Raji (cell line): ENCODE results near the gene CAMK1D.

Experiments
- POLR2A ChIP-seq: IDR thresholded peaks from 2 replicates; pipeline ENCODE4 v1.6.1; 2011; ENCODE audit warnings: low read depth, low read length, control low read depth; ENCODE audit not compliant: insufficient read depth

CAMK1D gene

DNA sequence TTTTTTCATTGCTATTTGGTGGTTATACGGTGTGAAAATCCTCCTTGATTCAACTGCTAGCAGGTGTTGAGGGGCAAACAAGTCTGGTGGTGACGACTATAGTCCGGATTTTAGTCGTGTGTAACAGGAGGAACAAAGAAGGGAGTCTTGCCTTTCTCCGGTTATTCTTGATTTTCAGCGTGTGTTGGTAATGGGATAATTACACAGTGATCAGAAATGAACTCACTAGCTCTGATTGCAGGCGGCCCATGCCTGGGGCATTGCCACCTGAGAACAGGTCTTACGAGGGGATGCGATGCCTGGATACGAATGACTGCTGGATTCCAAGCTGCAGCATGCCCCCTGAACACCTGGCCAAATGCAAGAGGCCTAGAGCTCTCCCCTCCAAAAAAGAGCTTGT, 72.8 kb downstream of the CAMK1D start:
- TF ChIP-seq POLR2A = no peak

DNA sequence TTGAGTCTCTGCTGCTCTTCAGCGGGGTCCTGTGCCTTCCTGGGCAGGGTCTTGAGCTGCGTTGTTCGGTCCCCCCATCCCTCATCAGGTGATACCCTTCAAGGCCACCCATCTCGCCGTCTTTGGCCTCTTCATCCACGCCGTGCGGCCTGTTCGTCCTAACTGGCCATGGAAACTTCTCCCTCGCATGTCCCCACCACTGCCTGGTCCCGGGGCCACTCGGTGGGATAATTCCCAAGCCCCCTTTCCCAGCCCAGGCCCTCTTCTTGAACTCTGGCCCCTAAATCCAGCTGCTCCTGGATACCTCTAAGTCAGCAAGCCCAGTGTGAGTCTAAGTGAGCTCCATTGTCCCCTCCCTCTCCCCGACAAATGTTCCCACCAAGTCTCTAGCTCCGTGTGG, 74.5 kb downstream of the CAMK1D start:
- no peak for TF ChIP-seq POLR2A

GRCh38 chr10:12427276-12427675, 77.9 kb downstream of the CAMK1D start:
- no peak for TF ChIP-seq POLR2A

DNA sequence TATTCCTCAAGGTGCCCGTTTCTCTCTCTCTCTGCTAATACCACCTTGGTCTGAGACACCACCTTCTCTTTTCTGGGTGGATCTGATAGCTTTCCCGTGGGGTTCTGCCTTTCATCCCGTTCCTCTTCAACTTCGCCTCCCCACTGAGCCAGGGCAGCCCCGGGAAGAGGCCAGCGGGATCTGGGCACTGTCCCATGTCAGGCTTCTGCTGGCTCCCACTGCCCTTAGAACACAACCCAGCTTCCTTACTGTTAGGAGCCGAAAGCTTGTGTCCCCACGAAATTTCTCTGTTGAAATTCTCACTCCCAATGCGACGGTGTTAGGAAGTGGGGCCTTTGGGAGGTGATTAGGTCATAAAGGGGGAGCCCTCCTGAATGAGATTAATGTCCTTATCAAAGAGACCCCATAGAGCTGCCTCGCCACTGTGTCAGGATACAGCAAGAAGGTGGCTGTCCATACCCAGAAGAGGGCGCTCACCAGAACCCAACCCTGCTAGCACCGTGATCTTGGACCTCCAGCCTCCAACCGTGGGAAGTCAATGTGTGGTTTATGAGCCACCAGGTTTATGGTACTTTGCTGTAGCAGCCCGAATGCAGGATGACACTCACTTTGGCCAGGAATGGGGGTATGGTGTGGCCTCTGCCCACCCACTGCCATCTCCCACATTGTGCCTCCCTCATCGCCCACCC, 79.2 kb downstream of the CAMK1D start:
- no peak for TF ChIP-seq POLR2A

GRCh38 chr10:12430406-12430982, 81.1 kb downstream of the CAMK1D start:
- no peak for TF ChIP-seq POLR2A

- no peak for TF ChIP-seq POLR2A
Measured at GRCh38 chr10:12431151-12432101, 82.1 kb downstream of the CAMK1D start.

DNA sequence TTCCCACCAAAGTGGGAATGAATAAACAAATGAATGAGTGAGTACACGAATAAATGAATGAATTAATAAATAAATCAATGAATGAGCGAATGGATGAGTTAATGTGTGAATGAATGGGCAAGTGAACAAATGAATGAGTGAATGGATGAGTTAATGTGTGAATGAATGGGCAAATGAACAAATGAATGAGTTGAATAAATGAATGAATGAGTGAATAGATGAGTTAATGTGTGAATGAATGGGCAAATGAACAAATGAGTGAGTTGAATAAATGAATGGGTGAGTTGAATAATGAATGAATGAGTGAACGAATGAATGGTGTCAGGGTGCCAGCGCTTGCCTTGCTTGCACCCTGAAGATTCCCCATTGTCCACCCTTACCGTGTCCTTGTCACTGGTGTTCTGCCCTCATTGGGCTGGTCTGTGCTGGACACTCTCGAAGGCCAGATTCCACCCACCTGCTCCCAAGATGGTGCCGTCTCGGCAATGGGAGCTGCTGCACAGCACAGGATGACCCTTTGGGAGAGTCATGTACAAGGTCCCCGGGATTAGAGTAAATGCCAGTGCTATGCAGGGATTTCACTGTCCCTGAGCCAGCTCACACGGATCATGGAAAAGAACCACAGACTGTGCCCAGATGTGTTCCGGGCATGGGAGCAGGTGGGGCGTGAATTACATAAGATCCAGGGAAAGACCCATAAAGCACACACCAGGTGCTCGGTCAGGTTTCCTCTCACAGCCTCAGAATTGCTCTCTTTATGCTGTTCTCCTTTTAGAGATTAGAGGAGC, 83.2 kb downstream of the CAMK1D start:
- TF ChIP-seq POLR2A = no peak

DNA sequence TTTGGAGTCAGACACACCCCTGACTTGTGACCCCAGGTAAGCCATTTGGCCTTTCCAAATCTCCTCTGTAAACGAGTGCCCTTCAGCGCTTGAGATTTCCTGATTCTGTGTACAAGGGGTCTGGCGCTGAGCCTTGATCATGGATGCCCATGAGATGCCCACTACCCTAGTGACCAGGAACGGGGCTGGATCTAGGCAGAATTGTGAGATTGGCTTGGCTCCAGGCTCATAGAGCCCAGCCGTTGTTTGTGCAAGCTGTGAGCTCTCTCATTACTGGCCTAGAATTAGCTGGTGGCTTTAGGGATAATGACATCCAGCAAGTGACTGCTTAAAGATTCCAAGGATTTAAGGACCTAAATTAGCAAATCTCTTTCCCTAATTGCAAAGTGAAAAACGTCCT, 84.9 kb downstream of the CAMK1D start:
- no peak for TF ChIP-seq POLR2A

- no peak for TF ChIP-seq POLR2A
Measured at GRCh38 chr10:12435348-12435747, 86.0 kb downstream of the CAMK1D start.

DNA sequence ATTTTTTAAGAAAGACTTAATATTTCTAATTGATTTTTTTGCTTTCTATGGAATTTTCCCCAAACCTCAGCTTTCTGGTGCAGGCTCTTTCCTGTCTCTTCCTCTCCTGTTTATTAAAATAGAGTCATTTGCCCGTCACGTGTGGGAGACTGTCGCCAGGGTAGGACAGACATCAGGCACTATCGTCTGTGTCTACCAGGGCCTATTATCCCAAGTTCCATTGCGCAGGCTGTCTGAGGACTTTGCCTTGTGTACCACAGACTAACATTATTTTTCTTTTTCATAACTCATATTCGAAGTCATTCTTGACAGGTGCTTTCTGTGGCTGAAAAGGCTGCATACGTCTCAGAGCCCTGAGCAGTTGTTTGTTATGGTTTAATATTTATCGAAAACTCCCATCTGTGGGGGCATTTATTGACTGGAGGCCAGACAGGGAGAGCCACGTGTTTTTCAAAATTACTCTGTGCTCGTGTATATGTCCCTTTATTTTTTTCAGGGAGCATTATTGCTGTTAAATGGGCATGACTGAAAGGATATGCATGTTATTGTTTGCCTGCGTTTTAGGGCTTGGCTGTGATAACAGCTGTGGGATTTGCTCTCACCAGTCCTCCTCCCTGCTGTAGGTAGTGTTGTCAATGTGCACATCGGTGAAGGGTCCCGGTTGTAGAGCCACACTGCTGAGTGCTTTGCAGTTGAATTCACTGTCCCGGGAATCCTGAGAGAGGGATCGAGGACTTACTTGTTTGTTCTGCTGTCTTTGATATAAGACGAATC, 89.8 kb downstream of the CAMK1D start:
- TF ChIP-seq POLR2A = no peak

DNA sequence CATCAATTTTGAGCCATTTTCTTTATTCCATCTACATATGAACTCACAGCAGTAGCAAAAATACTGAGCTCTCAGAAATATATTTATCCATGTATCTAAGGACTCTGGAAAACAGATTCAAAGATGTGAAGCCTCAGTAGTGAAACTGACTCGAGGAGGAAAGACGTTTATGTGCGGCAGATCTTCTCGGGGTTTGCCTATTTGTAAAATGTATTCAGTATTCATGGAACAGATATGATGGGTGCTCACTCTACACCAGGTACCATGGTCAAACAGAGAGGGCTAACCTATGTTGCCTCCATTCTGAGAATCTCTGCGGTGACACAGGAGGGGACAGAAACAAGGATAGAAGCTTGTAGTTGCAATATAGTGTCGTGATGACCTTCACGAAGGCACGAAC, 93.7 kb downstream of the CAMK1D start:
- TF ChIP-seq POLR2A = no peak

- no peak for TF ChIP-seq POLR2A
Measured at GRCh38 chr10:12444981-12445700, 95.8 kb downstream of the CAMK1D start.

DNA sequence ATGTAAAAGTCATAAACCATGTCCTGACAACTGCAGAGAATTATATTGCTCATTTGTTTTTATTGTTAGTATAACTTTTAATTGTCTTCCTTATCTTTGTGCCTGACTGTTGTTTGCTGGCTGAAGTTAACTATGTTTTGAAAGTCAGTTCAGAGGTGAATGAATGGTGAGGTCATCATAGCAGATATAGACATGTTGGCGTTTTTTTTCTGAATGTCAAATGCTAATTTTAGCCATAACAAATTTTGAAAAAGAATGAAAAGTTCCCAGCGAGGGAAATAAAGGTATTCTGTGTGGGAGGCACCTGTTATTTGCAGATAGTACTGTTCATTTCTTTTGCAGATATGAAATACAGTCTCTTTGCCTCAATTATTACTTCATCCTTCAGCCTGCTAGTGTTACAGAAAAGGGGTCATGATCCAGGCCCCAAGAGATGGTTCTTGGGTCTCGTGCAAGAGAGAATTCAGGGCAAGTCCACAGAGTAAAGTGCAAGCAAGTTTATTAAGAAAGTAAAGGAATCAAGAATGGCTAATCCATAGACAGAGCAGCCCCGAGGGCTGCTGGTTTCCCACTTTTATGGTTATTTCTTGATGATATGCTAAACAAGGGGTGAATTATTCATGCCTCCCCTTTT, 96.5 kb downstream of the CAMK1D start:
- TF ChIP-seq POLR2A = no peak
